H9 (cell line): Measurements from ENCODE around the gene DGKB. TPM values are rescaled to one million over a fixed set of nuclear protein-coding genes. Genes with fewer than 3 reads are reported as not detected.

Source experiments
- DNase-seq: peaks from one replicate; pipeline ENCODE4 v3.0.0-alpha.2; 2017
- H2AFZ ChIP-seq: one replicate; pipeline ENCODE4 v1.6.1; 2013; ENCODE audit warnings: mild to moderate bottlenecking, low read length, control low read depth, moderate library complexity
- H2AK5ac ChIP-seq: 2 replicates; pipeline ENCODE4 v1.6.1; 2013; ENCODE audit warnings: low read length, control low read depth, mixed read lengths; ENCODE audit not compliant: insufficient read length
- H2BK120ac ChIP-seq: one replicate; pipeline ENCODE4 v1.6.1; 2013; ENCODE audit warnings: low read depth, mild to moderate bottlenecking, low read length, control low read depth, inconsistent platforms; ENCODE audit not compliant: poor library complexity, severe bottlenecking
- H2BK12ac ChIP-seq: 2 replicates; pipeline ENCODE4 v1.6.1; 2013; ENCODE audit warnings: low read length, control low read depth, mixed read lengths, low read depth; ENCODE audit not compliant: insufficient read length
- H2BK15ac ChIP-seq: 2 replicates; pipeline ENCODE4 v1.6.1; 2013; ENCODE audit warnings: low read depth, low read length, control low read depth
- H2BK20ac ChIP-seq: one replicate; pipeline ENCODE4 v1.6.1; 2013; ENCODE audit warnings: low read depth, mild to moderate bottlenecking, low read length, control low read depth, inconsistent platforms; ENCODE audit not compliant: poor library complexity, severe bottlenecking
- H2BK5ac ChIP-seq: 2 replicates; pipeline ENCODE4 v1.6.1; 2013; ENCODE audit warnings: low read length, control low read depth, mixed read lengths; ENCODE audit not compliant: insufficient read length
- H3K14ac ChIP-seq: 2 replicates; pipeline ENCODE4 v1.6.1; 2013; ENCODE audit warnings: low read length, control low read depth; ENCODE audit not compliant: insufficient read depth
- H3K18ac ChIP-seq: 2 replicates; pipeline ENCODE4 v1.6.1; 2013; ENCODE audit warnings: low read depth, mild to moderate bottlenecking, mixed read lengths, low read length, control low read depth; ENCODE audit not compliant: insufficient read length
- H3K23ac ChIP-seq: 2 replicates; pipeline ENCODE4 v1.6.1; 2013; ENCODE audit warnings: low read length, control low read depth, mixed read lengths, low read depth; ENCODE audit not compliant: insufficient read length
- H3K23me2 ChIP-seq: 2 replicates; pipeline ENCODE4 v1.6.1; 2013; ENCODE audit warnings: low read depth, mild to moderate bottlenecking, mixed read lengths, low read length, control low read depth; ENCODE audit not compliant: insufficient read length, poor library complexity, severe bottlenecking
- H3K27ac ChIP-seq: 2 replicates; pipeline ENCODE4 v1.5.1; 2013; ENCODE audit warnings: low read length, control low read depth, mixed read lengths, low read depth; ENCODE audit not compliant: insufficient read length
- H3K27me3 ChIP-seq: 2 replicates; pipeline ENCODE4 v1.6.1; 2013; ENCODE audit warnings: low read length, control low read depth, inconsistent platforms; ENCODE audit not compliant: insufficient read depth
- H3K4ac ChIP-seq: 2 replicates; pipeline ENCODE4 v1.6.1; 2013; ENCODE audit warnings: low read depth, mild to moderate bottlenecking, control low read depth, inconsistent platforms, low read length, moderate library complexity
- H3K4me1 ChIP-seq: 2 replicates; pipeline ENCODE4 v1.6.1; 2013; ENCODE audit warnings: low read length, control low read depth, inconsistent platforms; ENCODE audit not compliant: insufficient read depth
- H3K4me2 ChIP-seq: 2 replicates; pipeline ENCODE4 v1.6.1; 2013; ENCODE audit warnings: low read length, control low read depth, mixed read lengths; ENCODE audit not compliant: insufficient read length, insufficient read depth
- H3K56ac ChIP-seq: 2 replicates; pipeline ENCODE4 v1.6.1; 2013; ENCODE audit warnings: low read depth, mild to moderate bottlenecking, mixed read lengths, low read length, control low read depth; ENCODE audit not compliant: insufficient read length
- H3K79me1 ChIP-seq: 2 replicates; pipeline ENCODE4 v1.6.1; 2013; ENCODE audit warnings: low read depth, mild to moderate bottlenecking, moderate library complexity, low read length, control low read depth, inconsistent platforms; ENCODE audit not compliant: insufficient read depth, poor library complexity, severe bottlenecking
- H3K79me2 ChIP-seq: 2 replicates; pipeline ENCODE4 v1.6.1; 2013; ENCODE audit warnings: low read length, control low read depth, inconsistent platforms; ENCODE audit not compliant: insufficient read depth
- H3K9ac ChIP-seq: 2 replicates; pipeline ENCODE4 v1.6.1; 2013; ENCODE audit warnings: low read length, control low read depth, mixed read lengths; ENCODE audit not compliant: insufficient read length; ENCODE audit errors: extremely low read depth
- H3K9me3 ChIP-seq: one replicate; pipeline ENCODE4 v1.6.1; 2013; ENCODE audit warnings: low read depth, low read length, inconsistent platforms; ENCODE audit not compliant: control insufficient read depth
- H3T11ph ChIP-seq: one replicate; pipeline ENCODE4 v1.6.1; 2013; ENCODE audit warnings: mild to moderate bottlenecking, low read length, control low read depth, inconsistent platforms
- H4K20me1 ChIP-seq: one replicate; pipeline ENCODE4 v1.6.1; 2013; ENCODE audit not compliant: control insufficient read depth, insufficient read length, insufficient read depth
- H4K5ac ChIP-seq: 2 replicates; pipeline ENCODE4 v1.6.1; 2013; ENCODE audit warnings: low read depth, mild to moderate bottlenecking, mixed read lengths, low read length, control low read depth; ENCODE audit not compliant: insufficient read length
- H4K8ac ChIP-seq: replicated peaks from 2 replicates; pipeline ENCODE4 v1.6.1; 2013; ENCODE audit warnings: low read length, control low read depth, mixed read lengths, low read depth; ENCODE audit not compliant: insufficient read length
- H4K91ac ChIP-seq: 2 replicates; pipeline ENCODE4 v1.6.1; 2013; ENCODE audit warnings: low read depth, mild to moderate bottlenecking, moderate library complexity, mixed read lengths, low read length, control low read depth; ENCODE audit not compliant: insufficient read length
- H3K27ac Mint-ChIP-seq, 3 experiments: 2 replicates in 2 of 3; 3 replicates in 1 of 3; pipeline ENCODE4 v1.8.0; 2020 to 2021; ENCODE audit warnings: mixed read lengths in 3 of 3, mild to moderate bottlenecking in 1 of 3, moderate library complexity in 1 of 3
- H3K27me3 Mint-ChIP-seq: 2 replicates; pipeline ENCODE4 v1.8.0; 2021; ENCODE audit warnings: low read depth, mild to moderate bottlenecking, moderate library complexity, mixed read lengths
- H3K36me3 Mint-ChIP-seq, 3 experiments: 2 replicates in 2 of 3; 3 replicates in 1 of 3; pipeline ENCODE4 v1.8.0; 2020 to 2021; ENCODE audit warnings: low read depth in 3 of 3, mixed read lengths in 3 of 3; ENCODE audit not compliant: insufficient read depth in 1 of 3
- H3K4me1 Mint-ChIP-seq, 2 experiments: 2 replicates each; pipeline ENCODE4 v1.8.0; 2020; ENCODE audit warnings: mixed read lengths in 2 of 2
- H3K4me3 Mint-ChIP-seq, 2 experiments: 2 replicates in 1 of 2; 3 replicates in 1 of 2; pipeline ENCODE4 v1.8.0; 2020 to 2021; ENCODE audit warnings: mild to moderate bottlenecking in 2 of 2, mixed read lengths in 2 of 2, moderate library complexity in 1 of 2
- H3K9me3 Mint-ChIP-seq, 2 experiments: 2 replicates in 1 of 2; 3 replicates in 1 of 2; pipeline ENCODE4 v1.8.0; 2020; ENCODE audit warnings: mild to moderate bottlenecking in 2 of 2, mixed read lengths in 2 of 2, moderate library complexity in 1 of 2
- CTCF ChIP-seq: fragments of 200-600 bp; sonication (generic); conservative IDR thresholded peaks from 3 replicates; pipeline ENCODE4 v1.8.0; 2021; ENCODE audit warnings: antibody characterized with exemption, mild to moderate bottlenecking
- WGBS: extraction: QIAGEN DNeasy Blood & Tissue Kit; methylation state at CpG from one replicate; pipeline ENCODE4 v1.1.7; 2013; ENCODE audit warnings: missing lambda C conversion rate, low lambda C conversion rate, mixed read lengths; ENCODE audit not compliant: insufficient read length; ENCODE audit errors: extremely low coverage; 5-methylcytosine and 5-hydroxymethylcytosine counted together
- total RNA-seq: library from RNA; stranded (reverse); gene quantifications from 2 replicates; pipeline ENCODE4 v1.2.1, GENCODE V29; 2021

Gene DGKB
- total RNA-seq, 1 experiment from 2014 or later, result 0.26 TPM

DNA sequence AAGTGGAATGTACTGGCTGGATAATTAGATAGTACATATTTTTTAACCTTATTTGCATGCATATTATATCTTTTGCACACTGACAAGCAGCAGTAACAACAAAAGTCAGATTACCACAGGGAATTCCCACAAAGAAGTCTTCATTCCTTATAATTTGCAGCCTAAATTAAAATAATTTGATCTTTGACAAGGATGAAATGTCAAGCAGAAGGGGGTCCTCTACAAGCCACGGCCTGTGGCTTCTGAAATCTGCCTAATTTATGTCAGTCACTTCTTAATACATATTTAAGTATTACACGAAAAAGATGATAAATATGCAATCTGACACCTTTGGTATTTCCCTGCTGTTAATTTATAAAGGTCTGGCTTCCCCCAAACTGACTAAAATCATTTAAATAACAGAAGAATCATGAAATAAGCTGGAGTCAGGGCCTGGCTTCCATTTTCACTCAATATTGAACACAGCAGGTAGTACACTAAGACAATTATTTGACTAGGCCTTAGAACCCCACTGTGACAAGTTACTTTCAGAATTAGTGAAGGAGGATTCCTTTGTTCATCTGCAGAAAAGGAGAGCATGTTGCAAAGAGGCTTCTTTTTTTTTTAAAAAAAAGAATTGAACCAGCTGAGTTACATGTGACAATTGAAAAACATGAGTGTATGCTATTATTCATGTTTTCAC is 562.0 kb downstream of the DGKB start:
- no peak overlapping the region for H3K27ac ChIP-seq

More for the DNA sequence above, 562.0 kb downstream of the DGKB start:
- Histone ChIP-seq H2BK5ac (no peak overlapping the region), H2BK12ac (no peak overlapping the region), H3K4me1 (peaks cover 2% of the 10 kb centered on the region; the same call in 1 of the 2 replicates), H2BK15ac (no peak overlapping the region), H3K18ac (no peak overlapping the region), H2BK20ac (no peak overlapping the region), H3K79me1 (no peaks in the 10 kb centered on the region), H3K4ac (no peak overlapping the region), H3K14ac (no peak overlapping the region), H4K91ac (no peak overlapping the region), H3K4me2 (no peak overlapping the region), H3K9me3 (no peaks in the 10 kb centered on the region), H3K23ac (no peak overlapping the region), H3K9ac (no peak overlapping the region), H3T11ph (no peak overlapping the region), H2AK5ac (no peak overlapping the region), H3K56ac (no peak overlapping the region), H4K8ac (no peak overlapping the region), H2AFZ (no peak overlapping the region), H4K5ac (no peak overlapping the region), H2BK120ac (no peak overlapping the region), H3K27me3 (no peaks in the 10 kb centered on the region), H3K23me2 (no peaks in the 10 kb centered on the region), H3K79me2 (no peaks in the 10 kb centered on the region), H4K20me1 (no peaks in the 10 kb centered on the region)
- TF ChIP-seq CTCF, result no peak
- H3K9me3 Mint-ChIP-seq, result no peaks in the 10 kb centered on the region
- no peaks in the 10 kb centered on the region for H3K36me3 Mint-ChIP-seq
- H3K27me3 Mint-ChIP-seq, result no peaks in the 10 kb centered on the region
- WGBS, result no CpG with 5 or more reads among the region's 2 CpGs
- peak overlapping the region in 2 of 3 experiments; percentile 9 to 91; a peak in 4 of 7 replicates for H3K27ac Mint-ChIP-seq
- peaks cover 23 to 35% of the 10 kb centered on the region in 2 experiments for H3K4me1 Mint-ChIP-seq
- DNase-seq, result no peak
- H3K4me3 Mint-ChIP-seq, result no peak overlapping the region
